Stimulated activated CD4-positive, alpha-beta T cell treated with anti-CD3 and anti-CD28 coated beads, Interleukin-4, amount 100 ng/mL, for 4 hours (primary cell): ENCODE data around the gene HOXA9.

ENCODE experiments used
- DNase-seq, 2 experiments: peaks; one replicate each; pipeline ENCODE4 v3.0.0-alpha.2; 2020

HOXA9 gene

GRCh38 chr7:27165089-27165995 is at the start of gene HOXA9:
Gene HOXA9 (minus strand): TSS chr7:27165537. CDS start chr7:27165457, 80 bp downstream.
- DNase-seq, result no peak

GRCh38 chr7:27214239-27214950 is 49.1 kb upstream of the HOXA9 start:
- no peak for DNase-seq

- no peak for DNase-seq
Measured at GRCh38 chr7:27213433-27214238, 48.3 kb upstream of the HOXA9 start.

GRCh38 chr7:27212497-27213432 is 47.4 kb upstream of the HOXA9 start:
- DNase-seq, result no peak

GRCh38 chr7:27211764-27212204 is 46.4 kb upstream of the HOXA9 start:
- no peak for DNase-seq

- DNase-seq, result no peak
Measured at GRCh38 chr7:27211084-27211446, 45.7 kb upstream of the HOXA9 start.

GRCh38 chr7:27210441-27211083 is 45.2 kb upstream of the HOXA9 start:
- peak; percentile 33 to 55 for DNase-seq

- DNase-seq, result no peak
Measured at GRCh38 chr7:27209933-27210440, 44.6 kb upstream of the HOXA9 start.

GRCh38 chr7:27208998-27209397 is 43.7 kb upstream of the HOXA9 start:
- no peak for DNase-seq

GRCh38 chr7:27207348-27207985 is 42.1 kb upstream of the HOXA9 start:
- no peak for DNase-seq

- DNase-seq, result no peak
Measured at GRCh38 chr7:27205325-27206280, 40.3 kb upstream of the HOXA9 start.

- no peak for DNase-seq
Measured at GRCh38 chr7:27204851-27205322, 39.5 kb upstream of the HOXA9 start.

GRCh38 chr7:27203964-27204594 is 38.7 kb upstream of the HOXA9 start:
- DNase-seq, result no peak

- no peak for DNase-seq
Measured at GRCh38 chr7:27203365-27203953, 38.1 kb upstream of the HOXA9 start.

GRCh38 chr7:27202862-27203134 is 37.5 kb upstream of the HOXA9 start:
- DNase-seq, result no peak

- no peak for DNase-seq
Measured at GRCh38 chr7:27202018-27202861, 36.9 kb upstream of the HOXA9 start.

GRCh38 chr7:27201580-27202017 is 36.3 kb upstream of the HOXA9 start:
- no peak for DNase-seq
